Measurements from ENCODE around the gene VWA3A.

DNA sequence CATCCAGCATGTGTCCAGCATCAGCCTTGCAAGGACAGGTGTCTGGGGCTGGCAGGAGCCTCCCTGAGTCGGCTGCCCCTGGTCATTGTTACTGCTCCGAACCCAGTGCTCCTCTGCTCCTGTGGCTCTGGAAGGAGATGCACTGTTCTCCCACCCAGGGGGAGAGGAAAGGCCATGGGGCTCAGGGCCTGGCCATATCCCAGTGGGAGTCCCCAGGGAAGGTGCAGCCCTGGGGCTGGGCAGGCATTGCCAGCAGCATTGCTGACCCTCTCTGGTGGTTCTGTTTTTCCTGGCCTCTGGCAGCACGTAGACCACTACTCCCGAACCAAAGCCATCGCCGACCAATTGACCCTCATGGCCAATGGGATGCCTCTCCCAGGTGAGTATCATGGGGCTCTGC lies 79.6 kb downstream of the VWA3A start:
- TF ChIP-seq POLR2A (IDR thresholded peaks at IDR 0.05) (no peak), CTCF (IDR thresholded peaks at IDR 0.05) (no peak)

Data from lower leg skin (tissue), 3 donors.